ENCODE measurements around the gene OR2T29. TPM values are rescaled to one million over a fixed set of nuclear protein-coding genes. Genes with fewer than 3 reads are reported as not detected.

The OR2T29 gene
- total and polyA plus RNA-seq, 2 of the 8 experiments (the other 6 are each of a cell fraction or from before 2014, with no cell fraction given) = not detected

- Histone ChIP-seq H2BK5ac (ENCODE audit: low read depth, low read length) (no peak overlapping the region), H4K91ac (replicated peaks; ENCODE audit: insufficient read length, low read length) (no peak overlapping the region), H2BK120ac (replicated peaks; ENCODE audit: low read depth, low read length) (no peak overlapping the region), H3K4me3 (ENCODE audit: extremely low read depth in 1 of 4, insufficient read depth in 2 of 4, low read depth in 3 of 4, low read length in 4 of 4) (no peak overlapping the region), H4K20me1 (replicated peaks in 1 of 2; ENCODE audit: control insufficient read depth in 1 of 2, insufficient read depth in 2 of 2, low read length in 2 of 2) (no peaks in the 10 kb centered on the region), H3K56ac (replicated peaks; ENCODE audit: insufficient read length, low read depth, low read length) (no peak overlapping the region), H3K9ac (replicated peaks in 1 of 4; ENCODE audit: extremely low read depth in 1 of 4, low read depth in 3 of 4, low read length in 3 of 4) (no peak overlapping the region), H3K4me2 (ENCODE audit: insufficient read depth in 1 of 2, low read depth in 2 of 2, low read length in 2 of 2) (no peak overlapping the region), H3K18ac (ENCODE audit: extremely low read depth, low read length) (no peak overlapping the region), H3K27me3 (replicated peaks in 1 of 4; ENCODE audit: control insufficient read depth in 3 of 4, extremely low read depth in 1 of 4, insufficient read depth in 3 of 4, low read length in 3 of 4) (peaks cover 0 to 1% (median 0%) of the 10 kb centered on the region in 4 experiments; a peak in 1 of 7 replicates), H4K8ac (ENCODE audit: extremely low read depth, insufficient read depth, low read length) (no peak overlapping the region), H3K4ac (replicated peaks; ENCODE audit: insufficient read length, low read depth, low read length) (no peak overlapping the region), H3K14ac (ENCODE audit: insufficient read length) (no peak overlapping the region), H3K36me3 (ENCODE audit: control insufficient read depth in 2 of 4, insufficient read depth in 4 of 4, low read length in 3 of 4) (no peaks in the 10 kb centered on the region), H3K4me1 (replicated peaks in 1 of 4; ENCODE audit: control insufficient read depth in 3 of 4, insufficient read depth in 4 of 4, low read length in 3 of 4) (no peaks in the 10 kb centered on the region), H2AFZ (ENCODE audit: low read length) (no peak overlapping the region), H4K5ac (ENCODE audit: insufficient read length, low read depth, low read length) (no peak overlapping the region), H2BK12ac (ENCODE audit: low read depth, low read length) (no peak overlapping the region), H2AK5ac (ENCODE audit: low read depth, low read length) (no peak overlapping the region), H2BK20ac (ENCODE audit: low read length) (no peak overlapping the region), H3K79me1 (ENCODE audit: low read depth, low read length) (no peaks in the 10 kb centered on the region), H3K9me3 (ENCODE audit: insufficient read depth in 2 of 2, low read depth in 1 of 2, low read length in 1 of 2) (peaks cover 49 to 52% of the 10 kb centered on the region in 2 experiments), H2BK15ac (ENCODE audit: low read length) (no peak overlapping the region), H3K23me2 (ENCODE audit: low read depth, low read length) (no peaks in the 10 kb centered on the region), H3K27ac (ENCODE audit: low read depth, low read length) (no peak overlapping the region), H3K23ac (ENCODE audit: insufficient read length) (no peak overlapping the region), H3K79me2 (ENCODE audit: control insufficient read depth in 1 of 2, insufficient read depth in 2 of 2, low read length in 2 of 2) (no peaks in the 10 kb centered on the region)
- CTCF ChIA-PET (ENCODE audit: partially characterized antibody) = no interaction called here
- FAIRE-seq (no peak), DNase-seq (ENCODE audit: low read depth in 1 of 2, low spot score in 2 of 2) (no peak)
- 86% methylated on average over 4 of the region's 4 CpGs; no CpG with 5 or more reads in 1 of the 2 experiments for WGBS, 2 experiments (ENCODE audit: extremely low coverage in 1 of 2, insufficient coverage in 1 of 2, insufficient read length in 1 of 2, insufficient replicate concordance in 2 of 2, low coverage in 1 of 2, low lambda C conversion rate in 2 of 2, missing lambda C conversion rate in 1 of 2)
- no peak for TF ChIP-seq PHF8 (conservative IDR thresholded peaks at IDR 0.05; ENCODE audit: low read depth, low read length)
- no peak for TF ChIP-seq RAD21 (IDR thresholded peaks at IDR 0.05 in 1 of 2, conservative IDR thresholded peaks at IDR 0.05 in 1 of 2; ENCODE audit: low read depth in 2 of 2, low read length in 2 of 2)
- no peak for TF ChIP-seq RBBP5 (IDR thresholded peaks at IDR 0.05; ENCODE audit: borderline replicate concordance, low read depth, low read length)
- no peak for TF ChIP-seq EP300 (IDR thresholded peaks at IDR 0.05; ENCODE audit: borderline replicate concordance in 1 of 2, low read depth in 2 of 2, low read length in 2 of 2)
- TF ChIP-seq HDAC2 (IDR thresholded peaks at IDR 0.05; ENCODE audit: borderline replicate concordance in 1 of 2, low read depth in 2 of 2, low read length in 2 of 2) = no peak
- TF ChIP-seq POU5F1 (IDR thresholded peaks at IDR 0.05; ENCODE audit: low read depth, low read length) = no peak
- TF ChIP-seq CHD1 (IDR thresholded peaks at IDR 0.05; ENCODE audit: low read depth, low read length) = no peak
- TF ChIP-seq TAF1 (IDR thresholded peaks at IDR 0.05; ENCODE audit: low read depth, low read length) = no peak
- no peak for TF ChIP-seq KDM5A (IDR thresholded peaks at IDR 0.05; ENCODE audit: low read length)
- POLR2A ChIA-PET (ENCODE audit: partially characterized antibody) = no interaction called here
Observed at GRCh38 chr1:248611883-248612414, 49.4 kb upstream of the OR2T29 start.
